ENCODE data around the gene QPCTL. TPM values are rescaled to one million over a fixed set of nuclear protein-coding genes. Genes with fewer than 3 reads are reported as not detected.

QPCTL gene
- total RNA-seq, 3 donors from 2014 or later (not counting 1 experiment from before 2014, with no cell fraction given), result 8.7 to 11.5 (median 10.0) TPM

DNA sequence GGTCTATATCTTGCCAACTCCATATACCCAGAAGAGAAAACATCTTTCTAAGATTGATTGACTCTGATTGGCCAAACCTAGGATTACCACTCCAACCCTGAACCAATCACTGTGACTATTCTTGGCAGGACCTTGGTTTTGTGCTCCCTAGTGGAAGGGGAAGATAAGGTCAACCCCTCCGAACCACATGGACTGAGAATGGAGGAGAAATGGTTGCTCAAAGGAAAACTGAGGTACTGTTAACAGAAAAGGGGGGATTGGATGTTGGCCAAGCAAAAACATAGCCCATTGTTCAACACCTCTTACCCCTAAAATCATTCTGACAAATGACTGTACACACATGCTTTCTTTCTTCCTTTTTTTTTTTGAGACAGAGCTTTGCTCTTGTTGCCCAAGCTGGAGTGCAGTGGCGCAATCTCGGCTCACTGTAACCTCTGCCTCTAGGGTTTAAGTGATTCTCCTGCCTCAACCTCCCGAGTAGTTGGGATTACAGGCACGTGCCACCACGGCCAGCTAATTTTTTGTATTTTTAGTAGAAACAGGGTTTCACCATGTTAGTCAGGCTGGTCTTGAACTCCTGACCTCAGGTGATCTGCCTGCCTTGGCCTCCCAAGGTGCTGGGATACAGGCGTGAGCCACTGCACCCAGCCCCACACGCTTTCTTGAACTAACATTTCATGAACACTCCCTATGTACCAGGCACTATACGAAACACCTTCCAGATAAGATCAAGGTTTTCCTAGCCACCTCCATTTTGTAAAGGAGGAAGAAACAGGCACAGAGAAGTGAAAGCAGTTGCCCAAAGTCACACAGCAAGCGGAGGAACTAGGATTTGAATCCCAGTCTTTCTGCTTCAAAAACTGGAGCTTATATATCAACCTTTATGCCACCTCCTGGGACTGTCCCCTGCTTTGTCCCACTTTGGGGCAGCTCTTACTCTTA, 47.3 kb downstream of the QPCTL start:
- Histone ChIP-seq H3K36me3 (ENCODE audit: control insufficient read depth, insufficient read depth, low read length) (no peaks in the 10 kb centered on the region), H3K9me3 (ENCODE audit: control insufficient read depth, insufficient read depth, low read length) (no peaks in the 10 kb centered on the region), H3K27me3 (ENCODE audit: control insufficient read depth, insufficient read depth, low read length) (no peaks in the 10 kb centered on the region), H3K4me3 (ENCODE audit: low read length) (no peak overlapping the region), H3K4me1 (ENCODE audit: control insufficient read depth, insufficient read depth, low read length) (no peaks in the 10 kb centered on the region), H3K27ac (ENCODE audit: low read length) (no peak overlapping the region)
- 87% methylated on average over 10 of the region's 10 CpGs for WGBS (ENCODE audit: insufficient coverage)
- no peak overlapping the region for H3K27ac Mint-ChIP-seq
- DNase-seq (no peak), ATAC-seq (no peak)
- H3K36me3 Mint-ChIP-seq, result no peaks in the 10 kb centered on the region
- TF ChIP-seq CTCF (IDR thresholded peaks at IDR 0.05), result no peak
- no peaks in the 10 kb centered on the region for H3K4me1 Mint-ChIP-seq
- H3K9me3 Mint-ChIP-seq, result no peaks in the 10 kb centered on the region
- peaks cover 4 to 8% of the 10 kb centered on the region in 2 donors for H3K27me3 Mint-ChIP-seq (ENCODE audit: low read depth in 2 of 2)
- H3K4me3 Mint-ChIP-seq, result no peak overlapping the region
- intact Hi-C loops (cut with micrococcal nuclease), result no loop called here

GRCh38 chr19:45742969-45743368, 50.5 kb downstream of the QPCTL start:
- Histone ChIP-seq H3K9me3 (ENCODE audit: control insufficient read depth, insufficient read depth, low read length) (no peaks in the 10 kb centered on the region), H3K36me3 (ENCODE audit: control insufficient read depth, insufficient read depth, low read length) (no peaks in the 10 kb centered on the region), H3K27ac (ENCODE audit: low read length) (no peak overlapping the region), H3K4me1 (ENCODE audit: control insufficient read depth, insufficient read depth, low read length) (no peaks in the 10 kb centered on the region), H3K4me3 (ENCODE audit: low read length) (no peak overlapping the region), H3K27me3 (ENCODE audit: control insufficient read depth, insufficient read depth, low read length) (no peaks in the 10 kb centered on the region)
- TF ChIP-seq CTCF (IDR thresholded peaks at IDR 0.05), result no peak
- 79% methylated on average over 2 of the region's 4 CpGs for WGBS (ENCODE audit: insufficient coverage)
- Mint-ChIP-seq H3K9me3 (no peaks in the 10 kb centered on the region), H3K4me3 (no peak overlapping the region), H3K27ac (no peak overlapping the region), H3K36me3 (no peaks in the 10 kb centered on the region), H3K27me3 (ENCODE audit: low read depth in 2 of 2) (peaks cover 8 to 17% of the 10 kb centered on the region in 2 donors), H3K4me1 (no peaks in the 10 kb centered on the region)
- intact Hi-C loops (cut with micrococcal nuclease), result no loop called here
- DNase-seq (no peak), ATAC-seq (no peak)

GRCh38 chr19:45745606-45746005, 53.1 kb downstream of the QPCTL start:
- intact Hi-C loops (cut with micrococcal nuclease), result no loop called here
- no peaks in the 10 kb centered on the region for H3K36me3 Mint-ChIP-seq
- H3K27ac Mint-ChIP-seq, result no peak overlapping the region
- no peaks in the 10 kb centered on the region for H3K9me3 ChIP-seq (ENCODE audit: control insufficient read depth, insufficient read depth, low read length)
- H3K4me1 ChIP-seq (ENCODE audit: control insufficient read depth, insufficient read depth, low read length), result no peaks in the 10 kb centered on the region
- H3K27ac ChIP-seq (ENCODE audit: low read length), result no peak overlapping the region
- ATAC-seq (no peak), DNase-seq (no peak)
- no peaks in the 10 kb centered on the region for H3K4me1 Mint-ChIP-seq
- WGBS (ENCODE audit: insufficient coverage), result 93% methylated on average over 6 of the region's 6 CpGs
- no peak overlapping the region for H3K4me3 ChIP-seq (ENCODE audit: low read length)
- H3K36me3 ChIP-seq (ENCODE audit: control insufficient read depth, insufficient read depth, low read length), result no peaks in the 10 kb centered on the region
- no peaks in the 10 kb centered on the region for H3K9me3 Mint-ChIP-seq
- H3K27me3 ChIP-seq (ENCODE audit: control insufficient read depth, insufficient read depth, low read length), result no peaks in the 10 kb centered on the region
- H3K4me3 Mint-ChIP-seq, result no peak overlapping the region
- peaks cover 8 to 17% of the 10 kb centered on the region in 2 donors for H3K27me3 Mint-ChIP-seq (ENCODE audit: low read depth in 2 of 2)
- no peak for TF ChIP-seq CTCF (IDR thresholded peaks at IDR 0.05)

Measured in natural killer cell (primary cell).